HEK293 (cell line): ENCODE results near the gene TBL1X.

Experiments used
- CTCF ChIA-PET: fragments of 350-600 bp; formaldehyde crosslinking; extraction: SDS; loops from one replicate; lab custom pipeline; 2021; ENCODE audit warnings: antibody characterized with exemption; lab: Yijun Ruan, JAX
- POLR2A ChIA-PET: fragments of 300-600 bp; formaldehyde crosslinking; extraction: SDS; loops from one replicate; lab custom pipeline; 2020; ENCODE audit warnings: antibody characterized with exemption, inconsistent platforms; lab: Yijun Ruan, JAX
- H3K27ac ChIP-seq: fragments of 200-500 bp; sonication (Bioruptor generic); 2 replicates; pipeline ENCODE4 v1.5.1; 2014; ENCODE audit warnings: low read depth, low read length, control low read depth, inconsistent platforms; ENCODE audit errors: extremely low read depth
- H3K36me3 ChIP-seq, 2 experiments: fragments of 200-500 bp in 1 of 2; sonication (Bioruptor generic) in 1 of 2; 1 replicate in 1 of 2; 2 replicates in 1 of 2; pipeline ENCODE4 v1.5.1; 2014 to 2017; ENCODE audit warnings: inconsistent platforms in 2 of 2, low read length in 2 of 2; ENCODE audit not compliant: control insufficient read depth in 2 of 2, insufficient read depth in 1 of 2
- H3K4me1 ChIP-seq: fragments of 200-500 bp; sonication (Bioruptor generic); 2 replicates; pipeline ENCODE4 v1.5.1; 2014; ENCODE audit warnings: mild to moderate bottlenecking, low read length, inconsistent platforms; ENCODE audit not compliant: control insufficient read depth, insufficient read depth
- H3K4me3 ChIP-seq: 2 replicates; pipeline ENCODE4 v1.5.1; 2011; ENCODE audit warnings: low read depth, mild to moderate bottlenecking, control low read depth, low read length, moderate library complexity
- H3K9me3 ChIP-seq: fragments of 200-500 bp; sonication (Bioruptor generic); 2 replicates; pipeline ENCODE4 v1.5.1; 2014; ENCODE audit warnings: low read depth, low read length, inconsistent platforms; ENCODE audit not compliant: control insufficient read depth, insufficient read depth
- FEZF1 ChIP-seq: fragments of 450-650 bp; formaldehyde crosslinking; IDR thresholded peaks from 2 replicates; pipeline ENCODE4 v1.5.1; 2016; ENCODE audit warnings: missing biosample characterization, missing genetic modification characterization
- GLIS2 ChIP-seq: fragments of 450-650 bp; formaldehyde crosslinking; IDR thresholded peaks from 2 replicates; pipeline ENCODE4 v1.5.1; 2016; ENCODE audit warnings: missing biosample characterization, missing genetic modification characterization
- PRDM1 ChIP-seq: fragments of 450-650 bp; formaldehyde crosslinking; IDR thresholded peaks from 2 replicates; pipeline ENCODE4; 2016; ENCODE audit warnings: missing biosample characterization, missing genetic modification characterization
- TCF7L2 ChIP-seq: IDR thresholded peaks from 2 replicates; pipeline ENCODE4 v1.6.1; 2011; ENCODE audit warnings: low read depth, mild to moderate bottlenecking, inconsistent platforms, low read length, moderate library complexity, borderline replicate concordance
- ZFP37 ChIP-seq: fragments of 450-650 bp; formaldehyde crosslinking; IDR thresholded peaks from 2 replicates; pipeline ENCODE4 v1.5.1; 2016; ENCODE audit warnings: missing biosample characterization, missing genetic modification characterization
- ZIC2 ChIP-seq: fragments of 450-650 bp; formaldehyde crosslinking; IDR thresholded peaks from 2 replicates; pipeline ENCODE4 v1.5.1; 2016; ENCODE audit warnings: missing biosample characterization, missing genetic modification characterization
- ZNF112 ChIP-seq: fragments of 450-650 bp; formaldehyde crosslinking; IDR thresholded peaks from 2 replicates; pipeline ENCODE4 v1.5.0; 2017; ENCODE audit warnings: missing biosample characterization, missing genetic modification characterization
- ZNF155 ChIP-seq: fragments of 450-650 bp; formaldehyde crosslinking; IDR thresholded peaks from 2 replicates; pipeline ENCODE4 v1.5.1; 2016; ENCODE audit warnings: missing biosample characterization, missing genetic modification characterization
- ZNF202 ChIP-seq: fragments of 450-650 bp; formaldehyde crosslinking; IDR thresholded peaks from 2 replicates; pipeline ENCODE4 v1.5.1; 2016; ENCODE audit warnings: missing biosample characterization, missing genetic modification characterization, borderline replicate concordance
- ZNF248 ChIP-seq: fragments of 450-650 bp; formaldehyde crosslinking; IDR thresholded peaks from 2 replicates; pipeline ENCODE4 v1.5.1; 2017; ENCODE audit warnings: missing biosample characterization, missing genetic modification characterization
- ZNF510 ChIP-seq: fragments of 450-650 bp; formaldehyde crosslinking; IDR thresholded peaks from 2 replicates; pipeline ENCODE4 v1.5.1; 2018; ENCODE audit warnings: mild to moderate bottlenecking, missing genetic modification characterization, missing biosample characterization; ENCODE audit not compliant: insufficient replicate concordance
- ZNF521 ChIP-seq: fragments of 450-650 bp; formaldehyde crosslinking; IDR thresholded peaks from 2 replicates; pipeline ENCODE4 v1.5.1; 2017; ENCODE audit warnings: missing biosample characterization, mild to moderate bottlenecking, missing genetic modification characterization
- ZNF558 ChIP-seq: fragments of 450-650 bp; formaldehyde crosslinking; IDR thresholded peaks from 2 replicates; pipeline ENCODE4 v1.5.1; 2016; ENCODE audit warnings: missing biosample characterization, missing genetic modification characterization
- ZNF585B ChIP-seq: fragments of 450-650 bp; formaldehyde crosslinking; IDR thresholded peaks from 2 replicates; pipeline ENCODE4 v1.5.1; 2016; ENCODE audit warnings: missing biosample characterization, missing genetic modification characterization
- ZNF626 ChIP-seq: fragments of 450-650 bp; sonication (Bioruptor Pico); formaldehyde crosslinking; IDR thresholded peaks from 2 replicates; pipeline ENCODE4 v1.5.1; 2018; ENCODE audit warnings: missing biosample characterization, missing genetic modification characterization, inconsistent platforms
- ZNF654 ChIP-seq: fragments of 450-650 bp; formaldehyde crosslinking; IDR thresholded peaks from 2 replicates; pipeline ENCODE4 v1.5.1; 2016; ENCODE audit warnings: low read depth, missing biosample characterization, missing genetic modification characterization
- ZNF670 ChIP-seq: fragments of 450-650 bp; formaldehyde crosslinking; IDR thresholded peaks from 2 replicates; pipeline ENCODE4 v1.5.1; 2016; ENCODE audit warnings: missing biosample characterization, missing genetic modification characterization, low read depth
- TF ChIP-seq, protein P1 (sequence below): fragments of 450-650 bp; formaldehyde crosslinking; IDR thresholded peaks from 2 replicates; pipeline ENCODE4 v1.5.1; 2016; ENCODE audit warnings: missing biosample characterization, missing genetic modification characterization, low read depth
- TF ChIP-seq, protein P2 (sequence below): fragments of 450-650 bp; formaldehyde crosslinking; IDR thresholded peaks from 2 replicates; pipeline ENCODE4 v1.5.1; 2016; ENCODE audit warnings: missing biosample characterization, missing genetic modification characterization
- TF ChIP-seq, protein P3 (sequence below): fragments of 450-650 bp; formaldehyde crosslinking; IDR thresholded peaks from 2 replicates; pipeline ENCODE4 v1.5.1; 2017; ENCODE audit warnings: missing biosample characterization, mild to moderate bottlenecking, missing genetic modification characterization, moderate library complexity

Gene TBL1X

DNA sequence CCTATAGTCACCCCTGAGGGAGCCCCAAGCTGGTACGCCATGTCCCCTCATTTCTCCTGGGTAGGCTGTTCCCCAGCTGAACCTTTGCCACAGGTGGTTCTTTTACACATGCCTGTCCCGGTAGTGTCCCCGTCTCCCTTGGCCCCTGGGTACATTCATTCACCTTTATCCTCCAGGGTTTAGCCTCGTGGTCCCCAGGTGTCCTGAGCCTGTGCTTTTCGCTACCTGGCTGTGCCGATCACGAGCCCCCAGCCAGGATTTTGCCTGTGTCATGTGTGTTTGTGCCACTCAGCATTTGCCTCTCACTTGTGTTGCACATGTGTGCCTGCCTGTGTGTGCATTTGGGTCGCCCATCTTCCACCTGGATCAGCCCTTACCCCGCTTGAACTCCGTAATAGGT is 243.2 kb downstream of the TBL1X start:
- POLR2A ChIA-PET: no interaction called here

DNA sequence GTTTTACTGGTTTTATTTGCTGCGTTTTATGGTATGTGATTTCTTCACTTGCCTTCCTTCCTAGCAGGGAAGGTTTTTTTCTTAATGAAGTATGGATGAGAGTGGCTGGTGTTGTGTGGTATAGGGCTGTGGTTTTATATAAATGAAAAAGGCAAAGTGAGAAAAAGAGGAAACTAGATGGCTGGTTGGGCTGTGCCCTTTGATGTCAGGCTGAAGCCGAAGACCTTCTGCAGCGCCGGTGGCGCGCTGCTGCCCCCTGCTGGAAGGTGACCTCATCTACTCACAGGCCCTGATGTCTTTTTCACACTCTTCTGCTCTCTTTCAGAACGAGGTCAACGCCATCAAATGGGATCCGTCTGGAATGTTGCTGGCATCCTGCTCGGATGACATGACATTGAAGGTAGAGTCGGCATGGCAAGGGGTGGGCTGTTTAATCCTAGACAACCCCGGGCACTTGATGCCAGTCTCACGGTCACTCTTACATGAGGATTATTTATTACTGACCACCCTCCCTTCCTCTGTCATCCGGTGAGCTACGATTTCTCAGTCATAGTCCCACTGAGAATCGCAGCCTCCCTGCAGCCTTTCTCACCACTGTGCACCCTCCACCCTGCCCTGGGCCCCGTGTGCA is 244.2 kb downstream of the TBL1X start:
- CTCF ChIA-PET: interaction anchor here (0.7 to 0.8 kb wide), 2 partner anchors 351 to 740 kb away, joined by 4 to 6 read pairs; no protein-coding TSS in a partner anchor
- H3K27ac ChIP-seq: no peak overlapping the region
- TF ChIP-seq ZNF654 (tag by site-specific recombination) (peak; percentile 44), PRDM1 (tag by site-specific recombination) (peak; percentile 19; the same call in 1 of the 2 replicates), TCF7L2 (peak; percentile 99)
- TF ChIP-seq, protein P1, sequence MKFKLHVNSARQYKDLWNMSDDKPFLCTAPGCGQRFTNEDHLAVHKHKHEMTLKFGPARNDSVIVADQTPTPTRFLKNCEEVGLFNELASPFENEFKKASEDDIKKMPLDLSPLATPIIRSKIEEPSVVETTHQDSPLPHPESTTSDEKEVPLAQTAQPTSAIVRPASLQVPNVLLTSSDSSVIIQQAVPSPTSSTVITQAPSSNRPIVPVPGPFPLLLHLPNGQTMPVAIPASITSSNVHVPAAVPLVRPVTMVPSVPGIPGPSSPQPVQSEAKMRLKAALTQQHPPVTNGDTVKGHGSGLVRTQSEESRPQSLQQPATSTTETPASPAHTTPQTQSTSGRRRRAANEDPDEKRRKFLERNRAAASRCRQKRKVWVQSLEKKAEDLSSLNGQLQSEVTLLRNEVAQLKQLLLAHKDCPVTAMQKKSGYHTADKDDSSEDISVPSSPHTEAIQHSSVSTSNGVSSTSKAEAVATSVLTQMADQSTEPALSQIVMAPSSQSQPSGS: peak; percentile 25; the same call in 1 of the 2 replicates
- TF ChIP-seq, protein P2, sequence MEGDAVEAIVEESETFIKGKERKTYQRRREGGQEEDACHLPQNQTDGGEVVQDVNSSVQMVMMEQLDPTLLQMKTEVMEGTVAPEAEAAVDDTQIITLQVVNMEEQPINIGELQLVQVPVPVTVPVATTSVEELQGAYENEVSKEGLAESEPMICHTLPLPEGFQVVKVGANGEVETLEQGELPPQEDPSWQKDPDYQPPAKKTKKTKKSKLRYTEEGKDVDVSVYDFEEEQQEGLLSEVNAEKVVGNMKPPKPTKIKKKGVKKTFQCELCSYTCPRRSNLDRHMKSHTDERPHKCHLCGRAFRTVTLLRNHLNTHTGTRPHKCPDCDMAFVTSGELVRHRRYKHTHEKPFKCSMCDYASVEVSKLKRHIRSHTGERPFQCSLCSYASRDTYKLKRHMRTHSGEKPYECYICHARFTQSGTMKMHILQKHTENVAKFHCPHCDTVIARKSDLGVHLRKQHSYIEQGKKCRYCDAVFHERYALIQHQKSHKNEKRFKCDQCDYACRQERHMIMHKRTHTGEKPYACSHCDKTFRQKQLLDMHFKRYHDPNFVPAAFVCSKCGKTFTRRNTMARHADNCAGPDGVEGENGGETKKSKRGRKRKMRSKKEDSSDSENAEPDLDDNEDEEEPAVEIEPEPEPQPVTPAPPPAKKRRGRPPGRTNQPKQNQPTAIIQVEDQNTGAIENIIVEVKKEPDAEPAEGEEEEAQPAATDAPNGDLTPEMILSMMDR: no peak
- TF ChIP-seq, protein P3, sequence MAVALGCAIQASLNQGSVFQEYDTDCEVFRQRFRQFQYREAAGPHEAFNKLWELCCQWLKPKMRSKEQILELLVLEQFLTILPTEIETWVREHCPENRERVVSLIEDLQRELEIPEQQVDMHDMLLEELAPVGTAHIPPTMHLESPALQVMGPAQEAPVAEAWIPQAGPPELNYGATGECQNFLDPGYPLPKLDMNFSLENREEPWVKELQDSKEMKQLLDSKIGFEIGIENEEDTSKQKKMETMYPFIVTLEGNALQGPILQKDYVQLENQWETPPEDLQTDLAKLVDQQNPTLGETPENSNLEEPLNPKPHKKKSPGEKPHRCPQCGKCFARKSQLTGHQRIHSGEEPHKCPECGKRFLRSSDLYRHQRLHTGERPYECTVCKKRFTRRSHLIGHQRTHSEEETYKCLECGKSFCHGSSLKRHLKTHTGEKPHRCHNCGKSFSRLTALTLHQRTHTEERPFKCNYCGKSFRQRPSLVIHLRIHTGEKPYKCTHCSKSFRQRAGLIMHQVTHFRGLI (tag by site-specific recombination): peak; percentile 83
- TF ChIP-seq, all 188 proteins: peak for 5
- Histone ChIP-seq H3K4me1 (no peaks in the 10 kb centered on the region), H3K9me3 (no peaks in the 10 kb centered on the region), H3K36me3 (peaks cover 0 to 56% of the 10 kb centered on the region in 2 experiments; a peak in 2 of 3 replicates), H3K4me3 (no peak overlapping the region)
- POLR2A ChIA-PET: no interaction called here

More for the DNA sequence above, 243.2 kb downstream of the TBL1X start:
- CTCF ChIA-PET: interaction anchor here (0.7 kb wide), 1 partner anchor 350 kb away, joined by 4 read pairs; no protein-coding TSS in a partner anchor
- peaks cover 0 to 47% of the 10 kb centered on the region in 2 experiments; a peak in 2 of 3 replicates for H3K36me3 ChIP-seq
- H3K4me3 ChIP-seq: no peak overlapping the region
- no peak for TF ChIP-seq ZNF202
- TF ChIP-seq ZNF585B: no peak
- TF ChIP-seq ZNF510 (tag by site-specific recombination): no peak
- TF ChIP-seq ZIC2: no peak
- TF ChIP-seq GLIS2 (tag by site-specific recombination): no peak
- TF ChIP-seq FEZF1 (tag by site-specific recombination): no peak
- TF ChIP-seq ZNF521 (tag by site-specific recombination): no peak
- no peak for TF ChIP-seq ZNF155 (tag by site-specific recombination)
- TF ChIP-seq ZNF112 (tag by site-specific recombination): no peak
- TF ChIP-seq ZFP37: no peak
- no peak for TF ChIP-seq ZNF626 (tag by site-specific recombination)
- TF ChIP-seq ZNF248 (tag by site-specific recombination): no peak
- TF ChIP-seq ZNF558: no peak
- no peak for TF ChIP-seq ZNF670 (tag by site-specific recombination)
- no peak overlapping the region for H3K27ac ChIP-seq
- no peaks in the 10 kb centered on the region for H3K4me1 ChIP-seq
- no peaks in the 10 kb centered on the region for H3K9me3 ChIP-seq
